ENCODE data around the gene SLC38A2. TPM values are rescaled to one million over a fixed set of nuclear protein-coding genes. Genes with fewer than 3 reads are reported as not detected.
A peak's percentile ranks its signal among the peaks of the same experiment; 100 is the strongest.

Gene SLC38A2
- total RNA-seq, 2 experiments from 2014 or later, result 216 to 283 TPM

- DNase-seq, result no peak
- H3K27ac Mint-ChIP-seq, result peak overlapping the region; percentile 100
- H3K36me3 Mint-ChIP-seq (ENCODE audit: low read depth), result peaks cover 67% of the 10 kb centered on the region
- no peaks in the 10 kb centered on the region for H3K9me3 Mint-ChIP-seq
- POLR2A ChIA-PET, result interaction anchor here (0.6 to 1.8 kb wide), 2 partner anchors 155 to 292 kb away, joined by 4 read pairs; no protein-coding TSS in a partner anchor
- H3K4me3 Mint-ChIP-seq, result peak overlapping the region; percentile 97
- no peaks in the 10 kb centered on the region for H3K27me3 Mint-ChIP-seq
- peaks cover 66% of the 10 kb centered on the region for H3K4me1 Mint-ChIP-seq
- CTCF ChIA-PET, result no interaction called here
Observed at GRCh38 chr12:46369474-46370379, 2.8 kb downstream of the SLC38A2 start.

- ChIA-PET POLR2A (no interaction called here), CTCF (no interaction called here)
- Mint-ChIP-seq H3K27ac (peak overlapping the region; percentile 31), H3K4me3 (peak overlapping the region; percentile 97), H3K4me1 (peaks cover 63% of the 10 kb centered on the region), H3K27me3 (no peaks in the 10 kb centered on the region), H3K36me3 (ENCODE audit: low read depth) (peaks cover 71% of the 10 kb centered on the region), H3K9me3 (no peaks in the 10 kb centered on the region)
- DNase-seq, result no peak
Observed at GRCh38 chr12:46369095-46369473, 3.5 kb downstream of the SLC38A2 start.

- H3K4me3 Mint-ChIP-seq, result peak overlapping the region; percentile 97
- no peaks in the 10 kb centered on the region for H3K9me3 Mint-ChIP-seq
- ChIA-PET CTCF (interaction anchor here (1.3 kb wide), 1 partner anchor 15 kb away, joined by 3 read pairs; no protein-coding TSS in a partner anchor), POLR2A (no interaction called here)
- DNase-seq, result no peak
- H3K27me3 Mint-ChIP-seq, result no peaks in the 10 kb centered on the region
- peaks cover 75% of the 10 kb centered on the region for H3K36me3 Mint-ChIP-seq (ENCODE audit: low read depth)
- peak overlapping the region; percentile 31 for H3K27ac Mint-ChIP-seq
- peaks cover 63% of the 10 kb centered on the region for H3K4me1 Mint-ChIP-seq
Observed at GRCh38 chr12:46368684-46369083, 3.9 kb downstream of the SLC38A2 start.

- peaks cover 68% of the 10 kb centered on the region for H3K4me1 Mint-ChIP-seq
- H3K36me3 Mint-ChIP-seq (ENCODE audit: low read depth), result peaks cover 81% of the 10 kb centered on the region
- H3K27me3 Mint-ChIP-seq, result no peaks in the 10 kb centered on the region
- DNase-seq, result no peak
- H3K4me3 Mint-ChIP-seq, result peak overlapping the region; percentile 97
- H3K27ac Mint-ChIP-seq, result peak overlapping the region; percentile 62
- ChIA-PET POLR2A (interaction anchor here (0.7 to 1.0 kb wide), 2 partner anchors 92 to 294 kb away, joined by 3 to 4 read pairs; no protein-coding TSS in a partner anchor), CTCF (interaction anchor here (1.1 to 1.3 kb wide), 2 partner anchors 14 to 183 kb away, joined by 3 read pairs; no protein-coding TSS in a partner anchor)
- no peaks in the 10 kb centered on the region for H3K9me3 Mint-ChIP-seq
Observed at GRCh38 chr12:46368138-46368537, 4.4 kb downstream of the SLC38A2 start.

GRCh38 chr12:46367351-46368029, 5.1 kb downstream of the SLC38A2 start:
- CTCF ChIA-PET, result interaction anchor here (0.9 to 1.3 kb wide), 3 partner anchors 9 to 183 kb away, joined by 3 read pairs; no protein-coding TSS in a partner anchor
- Mint-ChIP-seq H3K36me3 (ENCODE audit: low read depth) (peaks cover 86% of the 10 kb centered on the region), H3K4me1 (peaks cover 74% of the 10 kb centered on the region), H3K9me3 (no peaks in the 10 kb centered on the region), H3K27ac (peak overlapping the region; percentile 32), H3K4me3 (peak overlapping the region; percentile 51), H3K27me3 (no peaks in the 10 kb centered on the region)
- DNase-seq, result no peak
- POLR2A ChIA-PET, result interaction anchor here (0.7 to 1.4 kb wide), 4 partner anchors 10 to 294 kb away, joined by 3 to 4 read pairs (median 4); no protein-coding TSS in a partner anchor

GRCh38 chr12:46366771-46367170, 5.8 kb downstream of the SLC38A2 start:
- Mint-ChIP-seq H3K4me3 (no peak overlapping the region), H3K9me3 (no peaks in the 10 kb centered on the region), H3K27me3 (no peaks in the 10 kb centered on the region), H3K27ac (no peak overlapping the region), H3K36me3 (ENCODE audit: low read depth) (peaks cover 88% of the 10 kb centered on the region), H3K4me1 (peaks cover 80% of the 10 kb centered on the region)
- ChIA-PET POLR2A (interaction anchor here (0.8 to 1.4 kb wide), 2 partner anchors 9 to 67 kb away, joined by 3 to 4 read pairs; no protein-coding TSS in a partner anchor), CTCF (interaction anchor here (0.6 to 0.9 kb wide), 2 partner anchors 10 to 502 kb away, joined by 3 read pairs; no protein-coding TSS in a partner anchor)
- DNase-seq, result no peak

GRCh38 chr12:46365951-46366379, 6.6 kb downstream of the SLC38A2 start:
- Mint-ChIP-seq H3K36me3 (ENCODE audit: low read depth) (peaks cover 91% of the 10 kb centered on the region), H3K27ac (no peak overlapping the region), H3K4me3 (no peak overlapping the region), H3K27me3 (no peaks in the 10 kb centered on the region), H3K4me1 (peaks cover 85% of the 10 kb centered on the region), H3K9me3 (no peaks in the 10 kb centered on the region)
- no peak for DNase-seq
- POLR2A ChIA-PET, result interaction anchor here (0.7 kb wide), 1 partner anchor 102 kb away, joined by 3 read pairs; no protein-coding TSS in a partner anchor
- CTCF ChIA-PET, result no interaction called here

- ChIA-PET CTCF (interaction anchor here (0.6 kb wide), 1 partner anchor 1223 kb away, joined by 3 read pairs; no protein-coding TSS in a partner anchor), POLR2A (no interaction called here)
- Mint-ChIP-seq H3K9me3 (no peaks in the 10 kb centered on the region), H3K36me3 (ENCODE audit: low read depth) (peaks cover 88% of the 10 kb centered on the region), H3K27me3 (no peaks in the 10 kb centered on the region), H3K4me1 (peaks cover 83% of the 10 kb centered on the region), H3K4me3 (no peak overlapping the region), H3K27ac (no peak overlapping the region)
- no peak for DNase-seq
Observed at GRCh38 chr12:46364777-46365580, 7.6 kb downstream of the SLC38A2 start.

- Mint-ChIP-seq H3K27me3 (no peaks in the 10 kb centered on the region), H3K4me1 (peaks cover 80% of the 10 kb centered on the region), H3K4me3 (no peak overlapping the region), H3K36me3 (ENCODE audit: low read depth) (peaks cover 88% of the 10 kb centered on the region), H3K9me3 (no peaks in the 10 kb centered on the region), H3K27ac (no peak overlapping the region)
- DNase-seq, result no peak
- CTCF ChIA-PET, result no interaction called here
- POLR2A ChIA-PET, result no interaction called here
Observed at GRCh38 chr12:46364300-46364696, 8.3 kb downstream of the SLC38A2 start.

- H3K4me3 Mint-ChIP-seq, result no peak overlapping the region
- no peak overlapping the region for H3K27ac Mint-ChIP-seq
- H3K36me3 Mint-ChIP-seq (ENCODE audit: low read depth), result peaks cover 88% of the 10 kb centered on the region
- ChIA-PET POLR2A (interaction anchor here (0.6 kb wide), 1 partner anchor 318 kb away, joined by 3 read pairs; no protein-coding TSS in a partner anchor), CTCF (no interaction called here)
- no peak for DNase-seq
- H3K27me3 Mint-ChIP-seq, result no peaks in the 10 kb centered on the region
- no peaks in the 10 kb centered on the region for H3K9me3 Mint-ChIP-seq
- peaks cover 75% of the 10 kb centered on the region for H3K4me1 Mint-ChIP-seq
Observed at GRCh38 chr12:46363582-46364299, 8.8 kb downstream of the SLC38A2 start.

- Mint-ChIP-seq H3K9me3 (no peaks in the 10 kb centered on the region), H3K4me1 (peaks cover 69% of the 10 kb centered on the region), H3K27me3 (no peaks in the 10 kb centered on the region), H3K36me3 (ENCODE audit: low read depth) (peaks cover 86% of the 10 kb centered on the region), H3K4me3 (peak overlapping the region; percentile 13), H3K27ac (peak overlapping the region; percentile 66)
- ChIA-PET CTCF (no interaction called here), POLR2A (interaction anchor here (0.6 kb wide), 1 partner anchor 318 kb away, joined by 3 read pairs; no protein-coding TSS in a partner anchor)
- no peak for DNase-seq
Observed at GRCh38 chr12:46362895-46363581, 9.5 kb downstream of the SLC38A2 start.

All from activated CD4-positive, alpha-beta T cell treated with anti-CD3 and anti-CD28 coated beads, Interleukin-2, amount 10 ng/mL, durations not matched to agents 7 days and 5 days (primary cell).